Measurements from ENCODE around the gene LSM3. TPM values are rescaled to one million over a fixed set of nuclear protein-coding genes. Genes with fewer than 3 reads are reported as not detected.

LSM3 gene
- total and polyA plus RNA-seq, 9 of the 15 experiments (the other 6 are each of a cell fraction or from before 2014, with no cell fraction given) = 33.8 to 203 (median 61.2) TPM

- ChIA-PET CTCF (ENCODE audit: low intra/inter-chr PET ratio) (no interaction called here), POLR2A (no interaction called here)
- Histone ChIP-seq H3K9ac (ENCODE audit: insufficient read depth in 1 of 2, low read depth in 2 of 2, low read length in 2 of 2) (peak overlapping the region in 1 of 2 experiments; percentile 5; a peak in 1 of 4 replicates), H2AFZ (ENCODE audit: low read depth, low read length) (peak overlapping the region; percentile 74), H3K27me3 (ENCODE audit: control insufficient read depth in 2 of 2, insufficient read depth in 2 of 2, low read length in 2 of 2) (no peaks in the 10 kb centered on the region), H3K4me1 (replicated peaks in 1 of 2; ENCODE audit: control insufficient read depth in 2 of 2, insufficient read depth in 2 of 2, low read length in 2 of 2) (peaks cover 38 to 58% of the 10 kb centered on the region in 2 experiments), H3K79me2 (ENCODE audit: control insufficient read depth, insufficient read depth, low read length) (no peaks in the 10 kb centered on the region), H3K9me3 (replicated peaks; ENCODE audit: control insufficient read depth, insufficient read depth, low read depth, low read length) (peaks cover 26% of the 10 kb centered on the region), H3K4me3 (no peak overlapping the region), H3K36me3 (ENCODE audit: control insufficient read depth, insufficient read depth, low read length) (no peaks in the 10 kb centered on the region; the same call in 2 of the 3 replicates), H4K20me1 (replicated peaks; ENCODE audit: control insufficient read depth, insufficient read depth, low read length) (no peaks in the 10 kb centered on the region), H3K27ac (ENCODE audit: extremely low read depth, low read depth, low read length) (peak overlapping the region; percentile 90), H3K4me2 (ENCODE audit: insufficient read depth, low read length) (0 out of 2 replicates have a peak overlapping the region, but pooled peaks have one; percentile 9), H3K9me1 (ENCODE audit: control insufficient read depth, insufficient read depth, low read length) (no peaks in the 10 kb centered on the region)
- WGBS (ENCODE audit: insufficient coverage, low coverage, missing lambda C conversion rate) = 40% methylated on average over 12 of the region's 12 CpGs
- intact Hi-C loops (cut with micrococcal nuclease) = no loop called here
- ATAC-seq (no peak), DNase-seq (ENCODE audit: extremely low read depth in 1 of 4, low spot score in 3 of 4) (peak in 1 of 4 experiments; percentile 73), FAIRE-seq (no peak)
- no TSS peak for BruUV-seq (replicated peaks)
- in situ Hi-C loops (cut with MboI) = no loop called here
- no peak for TF ChIP-seq CCNT2 (IDR thresholded peaks at IDR 0.05; ENCODE audit: borderline replicate concordance, extremely low read depth, insufficient read length, low read depth, low read length)
- TF ChIP-seq COPS2 (conservative IDR thresholded peaks at IDR 0.05) = no peak
- TF ChIP-seq SNRNP70 (optimal IDR thresholded peaks at IDR 0.05; ENCODE audit: low read depth, low read length) = no peak
- no peak for TF ChIP-seq ZBTB34 (CRISPR knock-in tag; IDR thresholded peaks at IDR 0.05)
- no peak for TF ChIP-seq HDAC3 (IDR thresholded peaks at IDR 0.05; ENCODE audit: borderline replicate concordance, partially characterized antibody)
- TF ChIP-seq SPI1 (IDR thresholded peaks at IDR 0.05; ENCODE audit: borderline replicate concordance, low read depth, low read length) = no peak
- TF ChIP-seq ZNF583 (CRISPR knock-in tag; IDR thresholded peaks at IDR 0.05) = no peak
- no peak for TF ChIP-seq EWSR1 (IDR thresholded peaks at IDR 0.05; ENCODE audit: borderline replicate concordance, low read depth, partially characterized antibody)
- peak; percentile 82 for TF ChIP-seq CEBPB (tag; IDR thresholded peaks at IDR 0.05)
- peak; percentile 73 for TF ChIP-seq CEBPG (CRISPR knock-in tag; IDR thresholded peaks at IDR 0.05)
- peak; percentile 43 to 69; a peak in 3 of 4 replicates for TF ChIP-seq CEBPG (tag; conservative IDR thresholded peaks at IDR 0.05 in 1 of 2, IDR thresholded peaks at IDR 0.05 in 1 of 2)
- no peak for TF ChIP-seq POLR2AphosphoS5 (IDR thresholded peaks at IDR 0.05; ENCODE audit: control insufficient read depth, insufficient read depth, low read depth, low read length)
- peak in 1 of 2 experiments; percentile 30; a peak in 1 of 3 replicates for TF ChIP-seq CBX3 (IDR thresholded peaks at IDR 0.05; ENCODE audit: borderline replicate concordance in 1 of 2, low read length in 2 of 2)
- TF ChIP-seq NRF1 (conservative IDR thresholded peaks at IDR 0.05 in 1 of 2, IDR thresholded peaks at IDR 0.05 in 1 of 2) = no peak
- TF ChIP-seq ZC3H8 (IDR thresholded peaks at IDR 0.05) = no peak
- no peak for TF ChIP-seq ZBTB9 (CRISPR knock-in tag; IDR thresholded peaks at IDR 0.05)
- no peak for TF ChIP-seq ARHGAP35 (IDR thresholded peaks at IDR 0.05; ENCODE audit: partially characterized antibody)
- TF ChIP-seq EP400 (IDR thresholded peaks at IDR 0.05) = 0 out of 2 replicates have a peak, but pooled peaks have one; percentile 25
- TF ChIP-seq HDAC8 (tag; IDR thresholded peaks at IDR 0.05) = no peak
Observed at GRCh38 chr3:14234251-14235002, 55.8 kb downstream of the LSM3 start.

Measured in K562 (cell line).